ENCODE measurements around the gene KIAA0753. TPM values are rescaled to one million over a fixed set of nuclear protein-coding genes. Genes with fewer than 3 reads are reported as not detected.
"Not testable (repeated sequence)": the region's sequence is repeated elsewhere in the genome, so short reads cannot be mapped to it uniquely, and the experiment has no call there.

KIAA0753 gene
- total and polyA plus RNA-seq, 4 donors, result 5.3 to 31.9 (median 12.8) TPM

DNA sequence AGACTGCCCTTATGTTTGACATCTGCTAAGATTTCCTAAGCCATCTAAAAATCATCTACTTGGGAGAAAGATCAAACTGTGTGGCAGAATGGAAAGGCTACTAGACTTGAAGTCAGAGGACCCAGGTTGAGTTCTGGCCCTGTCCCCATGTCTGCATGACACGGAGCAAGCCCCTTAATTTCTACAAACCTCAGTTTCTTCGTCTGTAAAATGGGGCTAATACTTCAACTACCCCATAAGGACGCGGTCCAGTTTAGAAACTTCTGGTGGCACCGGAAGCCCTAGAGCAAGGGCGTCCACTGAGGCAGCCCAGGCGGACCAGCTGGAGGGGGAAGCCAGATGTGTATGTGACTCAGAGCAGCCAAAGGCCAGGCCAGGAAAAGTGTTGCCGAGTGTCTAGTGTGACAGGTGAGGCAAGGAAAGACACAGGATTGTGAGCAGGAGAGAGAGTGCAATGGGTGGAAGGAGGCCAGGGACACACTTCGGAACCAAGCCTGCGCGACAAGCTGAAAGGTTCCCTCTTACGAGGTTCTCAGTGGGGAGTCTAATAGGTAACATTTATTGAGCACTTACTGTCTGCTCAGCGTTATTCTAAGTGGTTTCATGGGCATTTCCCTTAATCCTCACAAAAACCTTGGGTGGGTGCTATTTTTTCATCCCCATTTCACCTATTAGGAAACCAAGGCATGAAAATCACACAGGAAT lies 66.4 kb downstream of the KIAA0753 start:
- Histone ChIP-seq H3K9ac (ENCODE audit: insufficient read depth in 1 of 2, low read length in 2 of 2) (no peak overlapping the region), H3K27ac (ENCODE audit: low read depth in 1 of 2, low read length in 1 of 2) (no peak overlapping the region), H3K4me3 (no peak overlapping the region), H3K4me1 (ENCODE audit: control insufficient read depth in 5 of 5, insufficient read depth in 5 of 5, low read length in 5 of 5) (peaks cover 0 to 10% (median 4%) of the 10 kb centered on the region in 5 donors), H3K9me3 (ENCODE audit: control insufficient read depth in 4 of 4, insufficient read depth in 3 of 4, low read length in 3 of 4) (no peaks in the 10 kb centered on the region), H3K27me3 (ENCODE audit: control insufficient read depth in 3 of 3, insufficient read depth in 3 of 3, low read length in 2 of 3) (no peaks in the 10 kb centered on the region), H3K36me3 (ENCODE audit: control insufficient read depth in 4 of 4, insufficient read depth in 4 of 4, low read length in 4 of 4) (peaks cover 2 to 11% (median 9%) of the 10 kb centered on the region in 4 donors)
- no peak for ATAC-seq (ENCODE audit: insufficient read depth, low FRiP score)
- DNase-seq, result no peak
- TF ChIP-seq, protein P1, sequence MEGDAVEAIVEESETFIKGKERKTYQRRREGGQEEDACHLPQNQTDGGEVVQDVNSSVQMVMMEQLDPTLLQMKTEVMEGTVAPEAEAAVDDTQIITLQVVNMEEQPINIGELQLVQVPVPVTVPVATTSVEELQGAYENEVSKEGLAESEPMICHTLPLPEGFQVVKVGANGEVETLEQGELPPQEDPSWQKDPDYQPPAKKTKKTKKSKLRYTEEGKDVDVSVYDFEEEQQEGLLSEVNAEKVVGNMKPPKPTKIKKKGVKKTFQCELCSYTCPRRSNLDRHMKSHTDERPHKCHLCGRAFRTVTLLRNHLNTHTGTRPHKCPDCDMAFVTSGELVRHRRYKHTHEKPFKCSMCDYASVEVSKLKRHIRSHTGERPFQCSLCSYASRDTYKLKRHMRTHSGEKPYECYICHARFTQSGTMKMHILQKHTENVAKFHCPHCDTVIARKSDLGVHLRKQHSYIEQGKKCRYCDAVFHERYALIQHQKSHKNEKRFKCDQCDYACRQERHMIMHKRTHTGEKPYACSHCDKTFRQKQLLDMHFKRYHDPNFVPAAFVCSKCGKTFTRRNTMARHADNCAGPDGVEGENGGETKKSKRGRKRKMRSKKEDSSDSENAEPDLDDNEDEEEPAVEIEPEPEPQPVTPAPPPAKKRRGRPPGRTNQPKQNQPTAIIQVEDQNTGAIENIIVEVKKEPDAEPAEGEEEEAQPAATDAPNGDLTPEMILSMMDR (IDR thresholded peaks at IDR 0.05; ENCODE audit: control extremely low read depth, extremely low read depth), result no peak
- 97 to 99% methylated on average over 13 of the region's 13 CpGs for WGBS, 2 donors

DNA sequence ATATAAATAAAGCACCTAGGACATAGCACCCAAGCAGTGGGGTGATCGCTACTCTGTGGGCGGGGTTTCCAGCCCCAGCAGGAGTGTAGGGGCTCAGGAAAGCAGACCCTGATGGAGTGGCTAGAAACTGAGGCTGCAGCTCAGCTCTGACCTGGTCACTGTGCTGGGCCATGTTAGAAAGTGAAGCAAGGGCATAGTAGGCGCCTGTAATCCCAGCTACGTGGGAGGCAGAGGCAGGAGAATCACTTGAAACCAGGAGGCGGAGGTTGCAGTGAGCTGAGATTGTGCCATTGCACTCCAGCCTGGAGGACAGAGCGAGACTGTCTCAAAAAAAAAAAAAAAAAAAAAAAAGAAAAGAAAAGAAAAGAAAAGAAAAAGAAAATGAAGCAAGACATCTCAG lies 67.0 kb downstream of the KIAA0753 start:
- not testable (repeated sequence) for H3K27me3 ChIP-seq (ENCODE audit: control insufficient read depth in 3 of 3, insufficient read depth in 3 of 3, low read length in 2 of 3); H3K4me3 ChIP-seq; H3K27ac ChIP-seq (ENCODE audit: low read depth in 1 of 2, low read length in 1 of 2); H3K36me3 ChIP-seq (ENCODE audit: control insufficient read depth in 4 of 4, insufficient read depth in 4 of 4, low read length in 4 of 4); H3K9ac ChIP-seq (ENCODE audit: insufficient read depth in 1 of 2, low read length in 2 of 2); H3K9me3 ChIP-seq (ENCODE audit: control insufficient read depth in 4 of 4, insufficient read depth in 3 of 4, low read length in 3 of 4); ATAC-seq (ENCODE audit: insufficient read depth, low FRiP score); DNase-seq
- peaks cover 0 to 12% (median 4%) of the 10 kb centered on the region in 5 donors for H3K4me1 ChIP-seq (ENCODE audit: control insufficient read depth in 5 of 5, insufficient read depth in 5 of 5, low read length in 5 of 5)
- WGBS, 2 donors, result 93 to 95% methylated on average over 5 to 6 of the region's 6 CpGs

DNA sequence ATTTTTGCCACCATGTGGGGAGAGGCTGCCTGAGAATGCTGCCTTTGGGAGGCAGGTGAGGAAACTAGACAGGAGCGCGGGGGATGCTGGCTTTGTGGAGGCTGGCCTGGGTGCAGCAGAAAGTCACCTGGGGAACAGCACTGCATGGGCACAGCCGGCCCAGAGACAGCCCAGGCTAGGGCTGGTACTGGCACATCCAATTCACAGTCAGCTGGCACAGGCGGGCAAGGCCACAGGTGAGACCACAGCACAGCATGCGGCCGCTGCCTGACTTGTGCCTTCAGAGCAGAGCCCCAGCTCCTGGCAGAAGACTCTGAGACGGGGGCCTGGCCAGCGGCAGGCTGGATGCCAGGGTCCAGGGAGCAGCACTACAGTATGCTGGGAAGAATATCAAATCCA lies 67.5 kb downstream of the KIAA0753 start:
- Histone ChIP-seq H3K36me3 (ENCODE audit: control insufficient read depth in 4 of 4, insufficient read depth in 4 of 4, low read length in 4 of 4) (peaks cover 2 to 6% (median 3%) of the 10 kb centered on the region in 4 donors), H3K4me1 (ENCODE audit: control insufficient read depth in 5 of 5, insufficient read depth in 5 of 5, low read length in 5 of 5) (peaks cover 0 to 12% (median 4%) of the 10 kb centered on the region in 5 donors), H3K9ac (ENCODE audit: insufficient read depth in 1 of 2, low read length in 2 of 2) (no peak overlapping the region), H3K27me3 (ENCODE audit: control insufficient read depth in 3 of 3, insufficient read depth in 3 of 3, low read length in 2 of 3) (no peaks in the 10 kb centered on the region), H3K27ac (ENCODE audit: low read depth in 1 of 2, low read length in 1 of 2) (no peak overlapping the region), H3K9me3 (ENCODE audit: control insufficient read depth in 4 of 4, insufficient read depth in 3 of 4, low read length in 3 of 4) (no peaks in the 10 kb centered on the region), H3K4me3 (no peak overlapping the region)
- 94 to 97% methylated on average over 8 of the region's 8 CpGs for WGBS, 2 donors
- DNase-seq (no peak), ATAC-seq (ENCODE audit: insufficient read depth, low FRiP score) (no peak)
- TF ChIP-seq, protein P1 (IDR thresholded peaks at IDR 0.05; ENCODE audit: control extremely low read depth, extremely low read depth), result no peak

DNA sequence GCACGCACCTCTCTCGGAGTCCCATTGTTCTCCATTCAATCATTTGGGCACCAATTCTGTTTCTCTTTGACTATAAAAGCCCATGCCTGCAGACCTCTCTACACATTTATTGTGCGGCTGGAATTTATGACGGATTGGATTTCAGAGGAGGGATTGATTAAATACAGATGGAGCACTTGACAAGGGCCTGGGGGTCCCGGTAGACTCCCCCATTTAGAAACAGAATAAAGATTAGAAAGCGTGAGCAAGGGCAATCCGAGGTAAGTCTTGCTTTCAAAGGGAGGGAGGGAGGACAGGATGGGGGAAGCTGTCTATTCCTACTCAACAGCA lies 69.1 kb downstream of the KIAA0753 start:
- Histone ChIP-seq H3K27me3 (ENCODE audit: control insufficient read depth in 3 of 3, insufficient read depth in 3 of 3, low read length in 2 of 3) (no peaks in the 10 kb centered on the region), H3K4me1 (ENCODE audit: control insufficient read depth in 5 of 5, insufficient read depth in 5 of 5, low read length in 5 of 5) (peaks cover 0 to 12% (median 7%) of the 10 kb centered on the region in 5 donors), H3K27ac (ENCODE audit: low read depth in 1 of 2, low read length in 1 of 2) (no peak overlapping the region), H3K9ac (ENCODE audit: insufficient read depth in 1 of 2, low read length in 2 of 2) (no peak overlapping the region), H3K36me3 (ENCODE audit: control insufficient read depth in 4 of 4, insufficient read depth in 4 of 4, low read length in 4 of 4) (peaks cover 0 to 2% (median 0%) of the 10 kb centered on the region in 4 donors), H3K9me3 (ENCODE audit: control insufficient read depth in 4 of 4, insufficient read depth in 3 of 4, low read length in 3 of 4) (no peaks in the 10 kb centered on the region), H3K4me3 (no peak overlapping the region)
- TF ChIP-seq, protein P1 (IDR thresholded peaks at IDR 0.05; ENCODE audit: control extremely low read depth, extremely low read depth), result no peak
- 83 to 84% methylated on average over 7 of the region's 7 CpGs for WGBS, 2 donors
- ATAC-seq (ENCODE audit: insufficient read depth, low FRiP score) (no peak), DNase-seq (no peak)
